ENCODE results near the gene EMC1.

The EMC1 gene

GRCh38 chr1:19186001-19186400 is 65.3 kb downstream of the EMC1 start:
- no peak for DNase-seq

GRCh38 chr1:19182223-19182622 is 69.1 kb downstream of the EMC1 start:
- no peak for DNase-seq

- DNase-seq, result peak; percentile 30
Observed at GRCh38 chr1:19180265-19180657, 71.1 kb downstream of the EMC1 start.

- no peak for DNase-seq
Observed at GRCh38 chr1:19179597-19180264, 71.6 kb downstream of the EMC1 start.

GRCh38 chr1:19178734-19179398 is 72.5 kb downstream of the EMC1 start:
- no peak for DNase-seq

GRCh38 chr1:19177811-19178210 is 73.5 kb downstream of the EMC1 start:
- DNase-seq, result no peak

GRCh38 chr1:19169642-19170041 is 81.7 kb downstream of the EMC1 start:
- no peak for DNase-seq

GRCh38 chr1:19167140-19167539 is 84.2 kb downstream of the EMC1 start:
- no peak for DNase-seq

GRCh38 chr1:19166066-19166465 is 85.3 kb downstream of the EMC1 start:
- DNase-seq, result no peak
